GM18508 (cell line): ENCODE data around the gene CAB39.

Source experiments
- ATAC-seq: cut with Tn5 transposase; IDR thresholded peaks from one replicate; pipeline ENCODE4 v1.9.1; 2021; ENCODE audit warnings: moderate number of reproducible peaks; ENCODE audit not compliant: insufficient read depth, unreplicated experiment

Gene CAB39

DNA sequence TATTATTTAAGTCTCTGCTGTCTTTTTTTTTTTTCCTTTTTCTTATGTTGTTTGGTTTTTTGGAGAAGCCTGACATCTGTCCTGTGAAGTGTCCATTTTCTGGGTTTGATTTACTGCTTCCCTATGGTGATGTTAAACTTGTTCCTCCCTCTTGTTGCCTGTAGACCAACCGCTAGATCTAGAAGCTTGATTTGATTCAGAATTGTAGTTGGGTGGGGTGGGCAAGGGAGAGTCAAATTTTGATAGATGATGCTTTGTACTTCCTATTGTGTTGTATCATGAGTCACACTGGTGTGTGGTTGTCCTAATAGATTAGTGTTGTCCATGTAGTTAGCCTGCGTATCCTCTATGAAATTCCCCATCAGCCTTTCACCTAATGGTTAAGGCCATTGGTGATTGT is 35.4 kb downstream of the CAB39 start:
- no peak for ATAC-seq

DNA sequence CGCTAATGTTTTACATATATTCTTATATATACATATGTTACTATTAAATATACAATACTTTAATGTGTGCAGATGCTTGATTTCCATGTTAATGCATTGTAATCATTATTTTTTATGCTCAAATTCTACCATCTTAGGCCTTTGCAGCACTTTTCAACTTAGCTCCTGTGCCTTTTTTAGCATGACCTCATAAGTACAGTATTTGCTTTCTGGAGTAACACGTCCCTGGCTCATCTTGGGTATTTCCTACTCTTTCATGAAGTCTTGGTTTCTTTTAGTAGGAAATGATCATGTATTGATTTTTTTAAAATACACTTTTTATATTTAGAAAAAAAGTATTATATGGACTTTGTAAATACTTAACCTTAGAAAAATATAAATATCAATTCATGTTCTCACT is 36.5 kb downstream of the CAB39 start:
- no peak for ATAC-seq

DNA sequence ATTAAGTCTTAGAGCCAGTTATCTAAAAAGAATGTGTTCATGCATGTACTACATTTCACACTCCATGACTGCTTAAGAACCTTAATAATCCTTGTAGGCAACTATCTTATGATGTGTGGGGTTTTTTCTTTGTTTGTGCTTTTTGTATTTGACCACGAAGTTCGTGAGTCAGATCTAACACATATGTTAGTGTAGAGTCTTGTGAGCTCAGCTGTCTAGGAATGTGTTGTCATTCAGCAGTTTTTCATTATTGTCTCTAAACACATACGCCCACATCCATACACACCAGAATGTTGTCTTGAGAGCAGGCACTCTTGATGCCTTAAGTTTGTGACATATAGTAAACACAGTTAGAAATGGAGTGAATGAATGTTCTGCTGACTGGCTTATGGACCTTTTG is 38.4 kb downstream of the CAB39 start:
- ATAC-seq: no peak

DNA sequence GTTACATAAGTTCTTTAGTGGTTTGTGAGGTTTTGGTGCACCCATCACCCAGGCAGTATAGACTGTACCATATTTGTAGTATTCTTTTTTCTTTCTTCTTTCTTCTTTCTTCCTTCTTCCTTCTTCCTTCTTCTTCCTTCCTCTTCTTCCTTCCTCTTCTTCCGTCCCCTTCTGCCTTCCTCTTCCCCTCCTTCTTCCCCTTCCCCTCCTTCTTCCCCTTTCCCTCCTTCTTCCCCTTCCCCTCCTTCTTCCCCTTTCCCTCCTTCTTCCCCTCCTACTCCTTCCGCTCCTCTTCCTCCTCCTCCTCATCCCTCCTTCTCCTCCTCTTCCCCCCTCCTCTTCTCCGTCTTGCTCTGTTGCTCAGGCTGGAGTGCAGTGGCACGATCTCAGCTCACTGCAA is 41.6 kb downstream of the CAB39 start:
- ATAC-seq: no peak

DNA sequence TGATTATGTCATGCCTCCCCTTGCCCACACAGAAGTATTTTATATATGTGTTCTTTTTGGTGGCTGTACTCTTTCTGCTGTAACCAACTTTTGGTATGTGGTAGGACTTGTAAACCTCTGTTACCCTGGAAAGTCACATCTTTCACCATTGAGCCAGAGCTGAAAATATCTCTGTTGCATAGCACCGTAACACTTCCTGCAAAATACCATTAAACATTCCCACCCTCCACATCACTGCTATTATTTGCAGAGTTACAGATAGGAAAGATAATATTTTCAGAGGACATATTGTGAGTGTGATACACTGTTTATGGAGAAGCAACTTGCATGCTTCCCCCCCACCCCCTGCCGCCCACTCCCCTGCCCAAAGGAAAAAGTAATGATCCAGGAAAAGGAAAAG is 44.8 kb downstream of the CAB39 start:
- ATAC-seq: no peak

DNA sequence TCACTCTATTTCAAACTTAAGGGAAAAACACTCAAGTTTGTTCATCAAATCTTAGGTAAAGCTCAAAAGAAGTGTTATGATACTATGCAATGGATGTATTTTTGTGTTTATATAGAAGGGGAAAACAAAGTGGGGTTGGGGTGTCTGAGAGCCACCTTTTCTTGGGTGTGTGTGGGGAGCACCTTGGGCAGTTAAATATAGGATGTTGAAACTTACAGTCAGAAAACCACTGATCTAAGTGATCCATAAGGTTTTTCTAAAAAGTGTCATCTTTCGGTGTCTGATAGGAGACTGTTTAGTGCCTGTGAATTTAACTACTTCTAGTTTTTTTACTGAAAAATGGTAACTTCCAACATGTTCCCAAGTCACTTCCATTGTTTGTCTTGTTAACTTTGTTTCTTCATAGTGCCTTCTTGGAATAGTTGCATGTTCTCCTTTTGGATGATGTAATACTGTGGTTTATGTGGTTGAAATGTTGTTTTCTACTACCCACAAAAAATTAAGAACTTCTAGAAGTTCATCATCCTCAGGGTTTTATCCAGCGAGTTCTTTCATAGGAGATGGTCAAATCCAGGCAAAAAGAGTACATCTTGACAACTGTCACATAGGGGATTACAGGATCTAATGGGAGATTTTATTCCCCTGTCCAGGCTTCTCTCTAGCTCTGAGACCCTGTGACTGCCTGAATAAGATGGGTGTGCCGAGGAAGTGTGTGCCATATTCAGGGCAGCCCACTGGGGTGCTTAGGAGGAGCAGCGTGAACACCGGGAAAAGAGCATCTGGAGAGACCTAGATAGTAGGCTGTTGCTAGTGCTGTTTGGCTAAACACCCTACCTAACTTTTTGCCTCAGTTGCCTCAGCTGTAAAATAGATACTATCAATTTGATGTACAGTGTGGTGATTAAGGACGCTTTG is 46.2 kb downstream of the CAB39 start:
- no peak for ATAC-seq

DNA sequence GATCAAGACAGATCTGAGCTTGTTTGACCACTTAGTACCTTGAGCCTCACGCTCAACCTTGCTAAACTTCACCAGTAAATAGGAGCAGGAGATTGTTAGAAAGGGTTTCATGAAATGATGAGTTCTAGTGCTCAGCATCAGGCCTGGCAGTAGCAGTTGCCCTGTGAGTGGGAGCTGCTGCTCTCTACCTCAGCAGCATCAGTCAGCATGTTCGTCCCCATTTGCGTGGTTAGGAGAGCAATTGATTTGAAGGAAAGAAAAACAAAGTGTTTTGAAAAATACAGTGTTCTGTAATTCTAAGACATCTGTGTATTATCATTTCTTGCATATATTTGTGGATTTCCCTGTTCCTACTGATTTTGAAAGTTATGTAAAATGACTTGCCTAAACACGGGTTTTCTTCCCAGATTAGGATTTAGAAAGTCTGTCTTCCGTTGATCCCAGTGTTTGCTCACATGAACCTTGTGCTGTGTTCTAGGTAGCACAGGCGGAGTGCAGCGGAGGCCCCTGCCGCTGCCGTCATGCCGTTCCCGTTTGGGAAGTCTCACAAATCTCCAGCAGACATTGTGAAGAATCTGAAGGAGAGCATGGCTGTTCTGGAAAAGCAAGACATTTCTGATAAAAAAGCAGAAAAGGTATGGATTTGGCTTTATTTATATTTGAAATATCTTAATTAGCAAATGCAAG is 47.0 kb downstream of the CAB39 start:
- no peak for ATAC-seq

DNA sequence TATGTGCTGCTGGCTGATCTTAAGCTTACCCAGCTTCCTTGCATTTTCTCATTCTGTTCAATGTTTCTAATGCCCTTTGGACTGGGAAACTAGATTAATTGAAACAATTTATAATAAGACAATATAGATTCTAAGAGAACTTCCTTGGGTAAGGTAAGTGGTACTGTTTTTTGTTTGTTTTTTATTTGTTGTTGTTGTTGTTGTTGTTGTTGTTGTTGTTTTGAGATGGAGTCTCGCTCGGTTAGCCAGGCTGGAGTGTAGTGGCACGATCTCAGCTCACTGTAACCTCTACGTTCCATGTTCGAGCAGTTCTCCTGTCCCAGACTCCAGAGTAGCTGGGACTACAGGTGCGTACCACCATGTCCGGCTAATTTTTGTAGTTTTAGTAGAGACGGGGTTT is 49.1 kb downstream of the CAB39 start:
- ATAC-seq: no peak

DNA sequence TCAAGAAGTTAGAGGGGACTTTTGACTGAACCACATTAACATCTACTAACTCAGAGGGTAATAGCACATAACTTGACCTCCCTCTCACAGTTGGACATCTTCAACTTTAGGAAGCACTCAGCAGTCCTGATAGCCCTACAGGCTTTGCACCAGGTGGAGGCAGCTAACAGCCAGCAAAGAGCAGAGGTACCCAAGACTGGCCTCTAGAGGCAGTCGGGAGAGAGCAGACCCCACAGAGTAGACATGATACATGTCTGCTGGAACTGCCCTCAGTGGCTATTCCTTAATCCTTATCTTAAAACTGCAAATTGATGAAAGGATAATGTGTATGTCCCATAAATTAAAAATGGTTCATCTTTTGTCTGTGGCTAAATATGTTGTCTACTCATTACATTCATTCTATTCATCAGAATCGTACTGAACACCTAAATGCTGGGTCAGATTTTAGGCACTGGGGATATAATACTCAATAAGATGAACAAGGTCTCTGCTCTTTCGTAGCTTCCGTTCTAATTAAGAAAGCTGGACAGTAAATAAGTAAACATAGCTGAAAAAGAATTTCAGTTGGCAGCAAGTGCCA is 49.8 kb downstream of the CAB39 start:
- no peak for ATAC-seq

DNA sequence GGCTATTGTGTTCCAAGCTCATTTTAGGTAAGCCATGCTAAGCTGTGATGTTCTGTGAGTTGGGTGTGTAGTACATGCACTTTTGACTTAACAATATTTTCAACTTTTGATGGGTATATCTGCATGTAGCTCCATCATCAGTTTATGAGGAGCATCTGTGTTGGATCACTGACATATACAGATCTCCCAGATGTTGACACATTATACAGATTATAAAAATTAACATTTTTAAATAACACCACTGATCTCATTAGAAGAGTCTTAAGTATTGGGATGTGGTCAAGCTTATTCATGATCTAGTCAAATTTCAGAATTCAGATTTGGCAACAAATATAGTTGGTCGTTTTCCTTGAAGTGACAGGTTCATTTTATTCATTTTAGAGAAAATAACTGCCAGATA is 51.7 kb downstream of the CAB39 start:
- ATAC-seq: no peak

DNA sequence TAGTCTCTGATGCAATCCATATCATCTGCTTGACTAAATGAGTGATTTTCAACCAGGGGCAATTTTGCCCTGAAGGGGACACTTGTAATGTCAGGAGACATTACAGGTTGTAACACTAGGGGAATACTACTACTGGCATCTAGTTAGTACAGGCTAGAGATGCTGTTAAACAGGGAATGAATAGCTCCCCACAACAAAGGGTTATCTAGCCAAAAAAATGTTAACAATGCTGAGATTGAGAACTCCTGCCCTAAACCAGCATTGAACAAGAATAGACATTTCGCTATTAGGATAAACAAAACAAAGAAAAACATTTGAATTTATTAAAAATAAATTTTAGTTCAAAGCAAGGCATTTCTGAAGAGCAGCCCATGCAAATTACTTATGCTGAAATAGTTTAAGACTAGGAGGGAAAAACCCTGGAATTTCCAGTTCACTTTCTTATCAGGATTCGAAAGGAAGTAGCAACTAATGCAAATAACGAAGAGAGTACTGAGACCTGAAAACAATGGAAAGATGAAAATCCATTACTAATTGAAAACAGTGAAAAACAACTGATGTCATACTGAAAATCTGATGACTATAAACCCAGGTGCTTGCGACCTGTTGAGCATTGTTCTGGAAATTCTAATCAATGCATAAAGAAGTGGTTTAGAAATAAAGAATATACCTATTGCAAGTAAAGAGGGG is 53.1 kb downstream of the CAB39 start:
- no peak for ATAC-seq

DNA sequence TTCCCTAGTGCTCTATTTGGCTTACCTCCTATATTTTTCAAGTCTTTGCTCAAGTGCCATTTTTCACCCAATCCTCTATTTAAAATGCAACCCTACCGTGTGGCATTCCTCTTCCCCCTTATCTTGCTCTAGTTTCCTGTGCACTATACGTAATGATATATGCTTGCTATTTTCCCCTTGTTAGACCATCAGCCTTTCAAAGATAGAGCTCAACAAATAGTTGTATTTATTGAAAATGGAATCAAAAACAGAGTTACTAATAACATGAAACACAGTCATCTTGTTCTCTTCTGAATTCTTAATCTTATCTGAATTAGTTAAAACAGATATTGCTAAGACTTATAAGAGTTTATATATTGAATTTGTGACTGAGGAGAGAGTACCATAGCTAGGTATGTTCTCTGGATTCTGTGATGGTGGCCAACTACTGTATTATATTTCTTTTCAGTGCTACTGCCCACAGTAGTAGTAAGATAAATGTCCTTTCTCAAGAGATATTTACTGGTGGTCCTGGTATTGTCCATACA is 55.3 kb downstream of the CAB39 start:
- no peak for ATAC-seq

DNA sequence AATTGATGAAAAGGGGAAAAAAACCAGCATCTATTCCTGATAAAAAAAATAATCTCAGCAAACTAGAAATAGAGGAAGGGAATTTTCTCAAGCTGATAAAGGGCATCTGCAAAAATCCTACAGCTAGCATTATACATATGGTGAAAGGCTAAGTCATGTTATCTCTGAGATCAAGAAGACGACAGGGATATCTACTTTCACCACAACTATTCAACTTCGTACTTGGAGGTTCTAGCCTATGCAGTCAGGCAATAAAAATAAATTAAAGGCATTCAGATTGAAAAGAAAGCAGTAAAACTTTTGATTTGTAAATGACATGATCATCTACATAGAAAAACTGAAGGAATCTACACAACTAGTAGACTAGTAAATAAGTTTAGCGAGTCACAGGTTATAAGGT is 58.2 kb downstream of the CAB39 start:
- no peak for ATAC-seq

DNA sequence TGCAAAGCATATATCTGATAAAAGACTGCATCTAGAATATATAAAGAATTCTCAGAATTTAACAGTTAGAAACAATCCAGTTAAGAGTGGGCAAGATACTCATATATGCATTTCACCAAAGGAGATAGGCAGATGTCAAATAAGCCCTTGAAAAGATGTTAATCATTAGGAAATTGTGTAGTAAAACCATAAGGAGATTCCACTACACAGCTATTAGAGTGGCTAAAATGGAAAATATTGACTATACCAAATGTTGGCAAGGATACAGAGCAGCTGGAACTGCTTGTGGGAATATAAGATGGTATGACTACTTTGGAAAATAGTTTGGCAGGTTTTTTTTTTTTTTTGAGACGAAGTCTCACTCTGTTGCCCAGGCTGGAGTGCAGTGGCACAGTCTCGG is 59.5 kb downstream of the CAB39 start:
- ATAC-seq: no peak

DNA sequence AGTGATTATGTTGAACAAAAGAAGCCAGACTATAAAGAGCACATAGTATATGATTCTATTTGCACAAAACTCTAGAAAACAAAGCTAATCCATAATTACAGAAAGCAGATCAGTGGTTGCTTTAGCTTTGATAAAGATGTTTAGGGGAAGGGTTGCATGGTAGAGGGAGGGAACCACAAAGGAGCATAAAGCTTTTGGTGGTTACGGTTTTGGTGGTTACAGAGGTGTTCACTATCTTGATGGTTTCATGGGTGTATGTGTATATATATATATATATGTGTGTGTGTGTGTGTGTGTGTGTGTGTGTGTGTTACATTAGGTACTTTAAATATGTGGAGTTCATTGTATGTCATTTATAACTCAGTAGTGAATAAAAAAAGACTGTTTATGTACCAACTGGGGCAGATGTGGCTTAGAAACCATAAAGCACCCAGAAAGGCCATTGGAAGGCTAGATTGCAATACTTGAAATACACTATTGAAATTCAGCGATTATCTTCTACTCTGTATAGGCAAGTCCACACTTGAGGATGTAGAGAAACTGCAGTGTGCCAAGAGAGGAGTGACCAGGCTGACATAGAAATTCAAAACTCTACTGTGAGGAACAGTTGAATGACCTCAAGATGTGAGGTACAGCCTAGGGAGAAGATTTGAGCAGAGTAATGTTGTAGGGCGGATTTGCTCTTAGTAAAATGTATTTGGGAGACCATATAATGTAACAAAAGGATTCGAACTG is 60.6 kb downstream of the CAB39 start:
- no peak for ATAC-seq

DNA sequence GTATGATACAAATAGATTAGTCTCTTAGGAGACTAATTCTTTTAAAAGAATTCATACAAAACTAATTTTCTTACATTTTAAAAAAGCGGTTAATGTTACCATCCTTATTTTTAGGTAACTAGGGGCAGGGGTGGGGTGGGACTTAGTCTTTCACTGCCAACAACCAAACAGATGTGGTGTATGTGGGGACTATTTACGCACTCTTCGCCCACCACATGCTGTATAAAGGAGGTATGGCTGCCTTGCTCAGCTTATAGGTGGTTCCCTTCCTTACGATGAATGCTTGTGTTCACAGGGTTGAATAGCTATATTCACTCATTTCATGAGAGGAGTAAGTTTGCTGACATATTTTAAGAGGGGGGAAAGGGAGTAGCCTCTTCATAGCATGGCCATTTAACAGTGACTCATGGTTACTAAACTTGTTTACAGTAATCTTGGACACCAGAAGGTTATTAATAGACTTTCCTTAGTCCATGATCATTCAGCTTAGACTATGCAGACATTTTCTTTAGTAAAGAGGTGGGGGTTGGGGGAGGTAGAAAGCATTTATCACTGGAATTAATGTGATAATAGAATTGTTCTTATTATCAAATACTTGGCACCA is 61.8 kb downstream of the CAB39 start:
- no peak for ATAC-seq

DNA sequence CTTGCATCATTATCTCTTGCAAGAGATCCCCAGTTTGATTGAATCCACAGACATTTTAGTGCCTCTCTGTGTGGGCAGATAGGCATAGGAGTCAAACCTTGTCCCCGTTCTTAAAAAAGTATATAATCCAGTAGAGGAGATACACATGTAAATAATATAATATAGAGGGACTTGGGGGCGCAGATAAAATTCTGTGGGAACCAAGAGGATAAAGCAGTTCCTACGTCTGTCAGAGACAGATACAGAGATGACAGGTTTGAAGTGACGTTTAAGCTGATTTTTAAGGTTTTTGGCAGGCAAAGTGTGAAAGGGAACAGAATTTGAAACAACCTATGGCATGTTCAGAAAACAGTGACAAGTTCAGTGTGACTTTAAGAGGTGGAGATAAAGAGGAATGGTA is 63.1 kb downstream of the CAB39 start:
- no peak for ATAC-seq

DNA sequence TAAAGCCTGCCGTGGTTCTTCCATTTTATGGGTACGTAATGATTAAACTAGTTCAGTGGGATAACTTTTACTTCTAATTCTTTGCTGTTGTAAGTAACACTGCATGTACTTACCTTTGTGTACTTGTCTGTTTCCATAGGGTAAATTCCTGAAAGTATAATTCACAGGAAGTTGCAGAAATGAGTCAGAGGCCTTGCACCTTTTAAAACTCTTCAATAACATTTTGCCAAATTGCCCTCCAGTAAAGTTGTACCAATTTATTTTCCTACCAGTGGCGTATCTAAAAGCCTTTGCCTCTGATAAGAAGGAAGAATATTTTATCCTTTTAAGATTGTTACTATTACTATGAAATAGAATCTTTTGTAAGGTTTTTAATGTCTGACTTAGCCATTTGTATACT is 65.1 kb downstream of the CAB39 start:
- no peak for ATAC-seq

DNA sequence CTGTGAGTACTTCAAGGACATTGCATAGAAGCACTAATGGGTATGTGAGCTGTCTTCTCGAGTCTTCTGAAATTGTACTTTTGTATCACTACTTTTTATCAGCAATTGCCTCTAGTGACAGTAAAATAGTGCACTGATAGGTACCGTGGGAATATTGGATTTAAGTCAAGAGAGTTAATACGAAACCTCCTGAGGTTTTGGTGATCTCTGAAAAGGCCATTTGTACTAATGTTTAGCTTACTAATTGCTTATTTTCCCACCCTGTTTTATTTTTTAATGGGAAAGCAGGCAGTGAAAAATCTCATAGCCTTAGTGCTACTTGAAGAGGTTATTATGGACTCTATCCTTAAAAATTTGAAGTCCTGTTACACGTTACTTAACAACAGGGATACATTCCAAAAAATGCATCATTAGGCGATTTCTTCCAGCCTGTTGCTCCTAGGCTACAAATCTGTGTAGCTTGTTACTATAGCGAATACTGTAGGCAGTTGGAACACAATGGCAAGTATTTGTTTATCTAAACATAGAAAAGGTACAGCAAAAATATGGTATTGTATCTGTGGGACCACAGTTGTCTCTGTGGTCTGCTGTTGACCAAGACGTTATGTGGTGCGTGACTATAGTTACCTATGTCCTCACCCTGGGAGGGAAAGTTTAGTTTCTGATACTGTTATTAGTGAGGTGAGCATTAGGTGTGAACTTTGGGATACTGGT is 65.9 kb downstream of the CAB39 start:
- ATAC-seq: no peak
